Uterus (tissue), 4 donors: Measurements from ENCODE around the gene MFSD12. TPM values are rescaled to one million over a fixed set of nuclear protein-coding genes. Genes with fewer than 3 reads are reported as not detected.

ENCODE experiments used
- DNase-seq, 2 donors: peaks; one replicate each; pipeline ENCODE4 v3.0.0-alpha.2; 2019 to 2020
- H3K27ac ChIP-seq, 2 donors: fragments of 200-600 bp; sonication (generic); 1 replicate in 1 of 2; 2 replicates in 1 of 2; pipeline ENCODE4 v1.5.1; 2016 to 2018
- H3K27me3 ChIP-seq, 2 donors: fragments of 200-600 bp; sonication (generic); one replicate each; pipeline ENCODE4 v1.5.1; 2018 to 2019; ENCODE audit warnings: control low read depth in 1 of 2
- H3K36me3 ChIP-seq, 2 donors: fragments of 200-600 bp; sonication (generic); one replicate each; pipeline ENCODE4 v1.5.1; 2019; ENCODE audit warnings: control low read depth in 1 of 2
- H3K4me1 ChIP-seq, 2 donors: fragments of 200-600 bp; sonication (generic); one replicate each; pipeline ENCODE4 v1.5.1; 2018 to 2019; ENCODE audit warnings: control low read depth in 1 of 2
- H3K4me3 ChIP-seq, 2 donors: fragments of 200-600 bp; sonication (generic); 1 replicate in 1 of 2; 2 replicates in 1 of 2; pipeline ENCODE4 v1.5.1; 2018 to 2019; ENCODE audit warnings: mild to moderate bottlenecking in 1 of 2
- H3K9me3 ChIP-seq, 2 donors: fragments of 200-600 bp; sonication (generic); one replicate each; pipeline ENCODE4 v1.5.1; 2019; ENCODE audit warnings: control low read depth in 1 of 2
- CTCF ChIP-seq, 4 experiments: fragments of 200-600 bp in 2 of 4; fragments of 450-650 bp in 2 of 4; sonication (generic) in 2 of 4; IDR thresholded peaks; one replicate each; pipeline ENCODE4 v1.5.1; 2016 to 2019; ENCODE audit warnings: antibody characterized with exemption in 4 of 4, mild to moderate bottlenecking in 2 of 4, moderate library complexity in 1 of 4
- POLR2A ChIP-seq, 2 donors: fragments of 450-650 bp; IDR thresholded peaks; one replicate each; pipeline ENCODE4 v1.6.1; 2016; ENCODE audit warnings: antibody characterized with exemption in 2 of 2, mild to moderate bottlenecking in 1 of 2, moderate library complexity in 1 of 2
- intact Hi-C: fragments of 100-400 bp; cut with DNase I; formaldehyde crosslinking; loops from one replicate; pipeline ENCODE4 v1.15.1; 2023; ENCODE audit warnings: low total_unique reads
- total RNA-seq, 4 donors: library from RNA; depleted of rRNA in 3 of 4; stranded (reverse); fragments of >200 nt in 3 of 4; gene quantifications; one replicate each; pipeline versions ENCODE4 v1.1.0 to v1.2.4, GENCODE V29; 2014 to 2023
- donor health status: DM: yes; HTN: yes; CAD: no.

Gene MFSD12
- total RNA-seq, 4 donors from 2014 or later: 0.59 to 44.9 (median 38.9) TPM

- no peak for DNase-seq
- no peak overlapping the region for H3K27ac ChIP-seq
- H3K36me3 ChIP-seq: no peaks in the 10 kb centered on the region
- intact Hi-C loops: no loop called here
- H3K9me3 ChIP-seq: no peaks in the 10 kb centered on the region
- H3K27me3 ChIP-seq: no peaks in the 10 kb centered on the region
- H3K4me3 ChIP-seq: no peak overlapping the region
- TF ChIP-seq POLR2A (IDR thresholded peaks at IDR 0.05) (no peak), CTCF (IDR thresholded peaks at IDR 0.05) (no peak)
- H3K4me1 ChIP-seq: no peaks in the 10 kb centered on the region
Observed at GRCh38 chr19:3520166-3521103, 37.0 kb downstream of the MFSD12 start.

- no peak for DNase-seq
- no peak for TF ChIP-seq POLR2A (IDR thresholded peaks at IDR 0.05)
- TF ChIP-seq CTCF (IDR thresholded peaks at IDR 0.05): no peak
- H3K27me3 ChIP-seq: no peaks in the 10 kb centered on the region
- no peak overlapping the region for H3K27ac ChIP-seq
- H3K36me3 ChIP-seq: no peaks in the 10 kb centered on the region
- no peaks in the 10 kb centered on the region for H3K9me3 ChIP-seq
- H3K4me3 ChIP-seq: no peak overlapping the region
- H3K4me1 ChIP-seq: no peaks in the 10 kb centered on the region
- intact Hi-C loops: no loop called here
Observed at GRCh38 chr19:3519126-3519525, 38.3 kb downstream of the MFSD12 start.

GRCh38 chr19:3518659-3519058 is 38.7 kb downstream of the MFSD12 start:
- Histone ChIP-seq H3K27ac (no peak overlapping the region), H3K27me3 (no peaks in the 10 kb centered on the region), H3K9me3 (no peaks in the 10 kb centered on the region), H3K4me1 (no peaks in the 10 kb centered on the region), H3K36me3 (no peaks in the 10 kb centered on the region), H3K4me3 (no peak overlapping the region)
- DNase-seq: no peak
- TF ChIP-seq CTCF (IDR thresholded peaks at IDR 0.05): no peak
- TF ChIP-seq POLR2A (IDR thresholded peaks at IDR 0.05): no peak
- intact Hi-C loops: no loop called here

- no peaks in the 10 kb centered on the region for H3K27me3 ChIP-seq
- H3K9me3 ChIP-seq: no peaks in the 10 kb centered on the region
- no peak for TF ChIP-seq CTCF (IDR thresholded peaks at IDR 0.05)
- no peak for TF ChIP-seq POLR2A (IDR thresholded peaks at IDR 0.05)
- H3K4me1 ChIP-seq: no peaks in the 10 kb centered on the region
- no peaks in the 10 kb centered on the region for H3K36me3 ChIP-seq
- no peak overlapping the region for H3K27ac ChIP-seq
- DNase-seq: no peak
- intact Hi-C loops: no loop called here
- H3K4me3 ChIP-seq: no peak overlapping the region
Observed at GRCh38 chr19:3518255-3518654, 39.1 kb downstream of the MFSD12 start.

GRCh38 chr19:3517638-3518037 is 39.7 kb downstream of the MFSD12 start:
- no peak overlapping the region for H3K27ac ChIP-seq
- no peaks in the 10 kb centered on the region for H3K4me1 ChIP-seq
- no peak for DNase-seq
- H3K4me3 ChIP-seq: no peak overlapping the region
- TF ChIP-seq POLR2A (IDR thresholded peaks at IDR 0.05) (no peak), CTCF (IDR thresholded peaks at IDR 0.05) (no peak)
- H3K27me3 ChIP-seq: no peaks in the 10 kb centered on the region
- H3K36me3 ChIP-seq: no peaks in the 10 kb centered on the region
- no peaks in the 10 kb centered on the region for H3K9me3 ChIP-seq
- intact Hi-C loops: no loop called here
